BE2C (cell line): ENCODE measurements around the gene TRAF1.

ENCODE experiments used
- DNase-seq: peaks from one replicate; pipeline ENCODE4 v3.0.0-alpha.2; 2020
- H3K27me3 ChIP-seq: fragments of 250-450 bp; sonication (Bioruptor Pico); 2 replicates; pipeline ENCODE4 v1.5.1; 2020; ENCODE audit warnings: mild to moderate bottlenecking
- H3K36me3 ChIP-seq: fragments of 250-450 bp; sonication (Bioruptor Pico); 2 replicates; pipeline ENCODE4 v1.5.1; 2020; ENCODE audit warnings: mild to moderate bottlenecking
- H3K4me1 ChIP-seq: fragments of 250-450 bp; sonication (Bioruptor Pico); 2 replicates; pipeline ENCODE4 v1.5.1; 2020
- H3K4me3 ChIP-seq: 2 replicates; pipeline ENCODE4 v1.5.1; 2011; ENCODE audit warnings: low read depth, low read length
- H3K9me3 ChIP-seq: fragments of 250-450 bp; sonication (Bioruptor Pico); 2 replicates; pipeline ENCODE4 v1.5.1; 2020
- CTCF ChIP-seq: IDR thresholded peaks from 2 replicates; pipeline ENCODE4 v1.5.1; 2012; ENCODE audit warnings: mild to moderate bottlenecking, low read depth, low read length

Gene TRAF1

GRCh38 chr9:120870206-120870605 is 56.4 kb downstream of the TRAF1 start:
- no peak for DNase-seq
- H3K4me1 ChIP-seq = peaks cover 6% of the 10 kb centered on the region
- TF ChIP-seq CTCF = no peak
- H3K9me3 ChIP-seq = no peaks in the 10 kb centered on the region
- H3K27me3 ChIP-seq = no peaks in the 10 kb centered on the region
- peaks cover 37% of the 10 kb centered on the region for H3K36me3 ChIP-seq
- H3K4me3 ChIP-seq = no peak overlapping the region

GRCh38 chr9:120869726-120870125 is 56.9 kb downstream of the TRAF1 start:
- H3K4me3 ChIP-seq = no peak overlapping the region
- no peaks in the 10 kb centered on the region for H3K27me3 ChIP-seq
- no peak for TF ChIP-seq CTCF
- peaks cover 4% of the 10 kb centered on the region for H3K4me1 ChIP-seq
- no peaks in the 10 kb centered on the region for H3K9me3 ChIP-seq
- peaks cover 34% of the 10 kb centered on the region for H3K36me3 ChIP-seq
- no peak for DNase-seq

GRCh38 chr9:120869360-120869687 is 57.3 kb downstream of the TRAF1 start:
- no peaks in the 10 kb centered on the region for H3K9me3 ChIP-seq
- peaks cover 4% of the 10 kb centered on the region for H3K4me1 ChIP-seq
- DNase-seq = no peak
- no peak for TF ChIP-seq CTCF
- H3K27me3 ChIP-seq = no peaks in the 10 kb centered on the region
- peak overlapping the region; percentile 52 for H3K4me3 ChIP-seq
- peaks cover 30% of the 10 kb centered on the region for H3K36me3 ChIP-seq

- Histone ChIP-seq H3K27me3 (no peaks in the 10 kb centered on the region), H3K4me1 (peaks cover 4% of the 10 kb centered on the region), H3K36me3 (peaks cover 29% of the 10 kb centered on the region), H3K4me3 (peak overlapping the region; percentile 55), H3K9me3 (no peaks in the 10 kb centered on the region)
- TF ChIP-seq CTCF = peak; percentile 45
- peak; percentile 99 for DNase-seq
Observed at GRCh38 chr9:120868676-120869359, 57.8 kb downstream of the TRAF1 start.

GRCh38 chr9:120868339-120868675 is 58.3 kb downstream of the TRAF1 start:
- Histone ChIP-seq H3K4me1 (peaks cover 4% of the 10 kb centered on the region), H3K36me3 (peaks cover 27% of the 10 kb centered on the region), H3K9me3 (no peaks in the 10 kb centered on the region), H3K4me3 (peak overlapping the region; percentile 55), H3K27me3 (no peaks in the 10 kb centered on the region)
- TF ChIP-seq CTCF = no peak
- DNase-seq = no peak

- Histone ChIP-seq H3K4me3 (peak overlapping the region; percentile 55), H3K36me3 (peaks cover 25% of the 10 kb centered on the region), H3K4me1 (peaks cover 4% of the 10 kb centered on the region), H3K9me3 (no peaks in the 10 kb centered on the region), H3K27me3 (no peaks in the 10 kb centered on the region)
- DNase-seq = no peak
- TF ChIP-seq CTCF = no peak
Observed at GRCh38 chr9:120867676-120868338, 58.8 kb downstream of the TRAF1 start.
